ENCODE measurements around the gene MPL.

DNA sequence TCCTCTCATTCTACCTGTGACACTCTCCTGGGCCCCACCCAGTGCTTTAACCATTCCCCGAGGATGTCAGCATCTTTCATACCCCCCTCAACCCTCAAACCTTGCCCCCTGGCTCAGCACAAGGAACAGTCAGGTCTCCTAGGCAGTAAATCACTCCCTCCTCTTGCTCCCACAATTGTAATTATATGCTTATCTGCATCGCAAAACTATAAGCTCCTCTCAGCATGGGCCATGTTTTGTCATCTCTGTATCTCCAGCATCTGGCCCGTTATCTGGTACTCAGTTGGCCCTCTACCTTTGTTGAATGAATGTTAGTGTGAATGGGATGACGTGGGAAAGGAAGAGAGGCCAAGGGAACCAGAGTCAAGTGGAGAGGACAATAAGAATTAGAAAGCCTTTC is 32.9 kb downstream of the MPL start:
- TF ChIP-seq, protein P1, sequence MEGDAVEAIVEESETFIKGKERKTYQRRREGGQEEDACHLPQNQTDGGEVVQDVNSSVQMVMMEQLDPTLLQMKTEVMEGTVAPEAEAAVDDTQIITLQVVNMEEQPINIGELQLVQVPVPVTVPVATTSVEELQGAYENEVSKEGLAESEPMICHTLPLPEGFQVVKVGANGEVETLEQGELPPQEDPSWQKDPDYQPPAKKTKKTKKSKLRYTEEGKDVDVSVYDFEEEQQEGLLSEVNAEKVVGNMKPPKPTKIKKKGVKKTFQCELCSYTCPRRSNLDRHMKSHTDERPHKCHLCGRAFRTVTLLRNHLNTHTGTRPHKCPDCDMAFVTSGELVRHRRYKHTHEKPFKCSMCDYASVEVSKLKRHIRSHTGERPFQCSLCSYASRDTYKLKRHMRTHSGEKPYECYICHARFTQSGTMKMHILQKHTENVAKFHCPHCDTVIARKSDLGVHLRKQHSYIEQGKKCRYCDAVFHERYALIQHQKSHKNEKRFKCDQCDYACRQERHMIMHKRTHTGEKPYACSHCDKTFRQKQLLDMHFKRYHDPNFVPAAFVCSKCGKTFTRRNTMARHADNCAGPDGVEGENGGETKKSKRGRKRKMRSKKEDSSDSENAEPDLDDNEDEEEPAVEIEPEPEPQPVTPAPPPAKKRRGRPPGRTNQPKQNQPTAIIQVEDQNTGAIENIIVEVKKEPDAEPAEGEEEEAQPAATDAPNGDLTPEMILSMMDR (IDR thresholded peaks at IDR 0.05 in 4 of 5, conservative IDR thresholded peaks at IDR 0.05 in 1 of 5): no peak
- TF ChIP-seq POLR2A (IDR thresholded peaks at IDR 0.05): no peak

Measured in gastrocnemius medialis (tissue), 4 donors.